Mesodermal cell (in vitro differentiated cells): ENCODE results near the gene DDX52.

Experiments used
- H3K27ac ChIP-seq: 2 replicates; pipeline ENCODE4 v1.7.0; 2013; ENCODE audit warnings: mild to moderate bottlenecking, low read depth, low read length, moderate library complexity; ENCODE audit not compliant: severe bottlenecking
- H3K36me3 ChIP-seq: 2 replicates; pipeline ENCODE4 v1.7.1; 2013; ENCODE audit warnings: mild to moderate bottlenecking, low read length, moderate library complexity; ENCODE audit not compliant: control insufficient read depth, insufficient read depth
- H3K4me1 ChIP-seq: one replicate; pipeline ENCODE4 v1.7.1; 2013; ENCODE audit warnings: mild to moderate bottlenecking, low read length; ENCODE audit not compliant: insufficient read depth, control insufficient read depth, poor library complexity, severe bottlenecking
- H3K4me3 ChIP-seq: 2 replicates; pipeline ENCODE4 v1.7.0; 2013; ENCODE audit warnings: low read length, control low read depth, mild to moderate bottlenecking; ENCODE audit not compliant: insufficient read depth, poor library complexity, severe bottlenecking; ENCODE audit errors: extremely low read depth
- H3K9me3 ChIP-seq: 2 replicates; pipeline ENCODE4 v1.7.1; 2013; ENCODE audit warnings: mild to moderate bottlenecking, low read length, moderate library complexity; ENCODE audit not compliant: control insufficient read depth
- WGBS, 2 experiments: methylation state at CpG; one replicate each; pipeline ENCODE4 v1.1.5; 2013; ENCODE audit warnings: missing lambda C conversion rate in 2 of 2; ENCODE audit not compliant: insufficient coverage in 2 of 2; 5-methylcytosine and 5-hydroxymethylcytosine counted together

DDX52 gene

DNA sequence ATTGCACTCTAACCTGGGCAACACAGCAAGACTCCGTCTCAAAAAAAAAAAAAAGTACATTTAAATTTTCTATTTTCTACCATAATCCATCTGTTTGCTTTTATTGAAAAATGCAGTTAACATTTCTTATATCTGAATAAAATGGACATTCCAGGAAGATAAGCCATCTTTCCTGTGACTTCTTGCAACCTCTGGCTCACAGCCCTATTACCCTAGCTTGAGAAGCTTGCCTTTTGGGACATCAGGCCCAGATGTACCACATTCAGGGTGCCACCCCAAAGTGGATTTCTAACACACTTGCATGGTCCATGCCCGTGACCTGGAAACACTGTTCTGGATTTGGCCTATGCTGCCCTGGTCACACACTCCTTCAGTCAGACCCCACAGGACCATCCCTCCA, 30.1 kb upstream of the DDX52 start:
- 75 to 88% methylated on average over 1 of the region's 2 CpGs for WGBS, 2 experiments
- no peak overlapping the region for H3K27ac ChIP-seq
- H3K4me3 ChIP-seq: no peak overlapping the region
- peaks cover 5% of the 10 kb centered on the region for H3K4me1 ChIP-seq
- no peaks in the 10 kb centered on the region for H3K36me3 ChIP-seq
- H3K9me3 ChIP-seq: peaks cover 2% of the 10 kb centered on the region

DNA sequence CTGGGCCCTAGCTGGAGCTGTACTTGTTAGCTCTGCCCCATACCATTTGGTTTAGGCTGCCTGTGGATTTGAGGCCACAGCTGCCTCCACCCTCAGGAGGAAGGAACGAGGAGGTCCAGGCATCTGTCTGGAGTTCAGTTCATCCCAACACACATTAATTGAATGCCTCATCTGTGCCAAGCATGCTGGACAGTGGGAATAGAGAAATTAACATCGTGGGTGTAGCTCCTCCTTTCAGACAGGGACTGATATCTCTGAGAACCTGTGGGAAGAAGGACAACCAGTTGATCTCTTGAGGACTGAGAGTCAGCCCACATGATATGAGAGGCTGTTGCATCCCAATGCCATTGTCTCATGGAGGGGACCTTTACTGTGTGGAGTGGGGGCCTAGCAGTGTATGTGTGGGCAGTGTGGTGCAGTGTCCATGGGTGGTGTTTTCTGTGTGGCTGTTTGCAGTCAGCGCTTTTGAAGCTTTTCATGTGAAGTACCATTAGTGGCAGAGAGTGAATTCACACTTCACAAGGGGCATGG, 29.4 kb upstream of the DDX52 start:
- no peaks in the 10 kb centered on the region for H3K36me3 ChIP-seq
- no peak overlapping the region for H3K4me3 ChIP-seq
- H3K27ac ChIP-seq: no peak overlapping the region
- 81 to 91% methylated on average over 2 to 3 of the region's 3 CpGs for WGBS, 2 experiments
- no peaks in the 10 kb centered on the region for H3K9me3 ChIP-seq
- peaks cover 5% of the 10 kb centered on the region for H3K4me1 ChIP-seq

DNA sequence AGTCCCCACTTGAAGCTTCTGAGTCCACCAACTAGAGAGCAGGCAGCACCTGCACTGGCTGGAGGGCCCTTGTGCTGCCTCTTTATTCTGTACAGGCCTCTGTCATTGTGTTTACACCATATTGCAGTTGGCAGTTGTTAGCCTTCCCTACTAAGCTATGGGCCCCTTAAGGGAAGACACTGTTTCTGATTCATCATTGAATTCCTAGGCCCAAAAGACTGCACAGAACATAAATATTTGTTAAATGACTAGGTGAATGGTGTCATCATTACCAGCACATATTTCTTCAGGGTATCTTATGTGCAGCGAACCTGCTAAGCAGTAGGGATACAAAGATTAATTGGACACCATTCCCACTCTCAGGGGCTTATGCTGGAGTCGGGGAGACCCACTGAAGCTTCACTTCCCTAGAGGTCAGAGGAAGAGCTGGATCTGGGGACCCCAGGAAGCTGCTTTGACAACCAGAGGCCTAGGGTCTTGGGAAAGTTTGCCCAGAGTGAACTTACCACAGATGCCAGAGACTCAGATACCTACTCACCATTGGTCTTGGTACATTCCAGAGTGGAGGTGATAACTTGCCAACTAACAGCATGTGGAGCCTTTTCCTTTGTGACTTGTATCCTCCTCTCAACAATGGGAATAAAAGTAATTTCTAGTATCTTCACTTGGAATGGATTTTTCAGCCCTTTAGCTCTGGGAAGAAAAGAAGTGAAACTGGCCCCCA, 28.7 kb upstream of the DDX52 start:
- no peaks in the 10 kb centered on the region for H3K36me3 ChIP-seq
- no peaks in the 10 kb centered on the region for H3K9me3 ChIP-seq
- peaks cover 5% of the 10 kb centered on the region for H3K4me1 ChIP-seq
- WGBS, 2 experiments: 100% methylated on average over 1 to 2 of the region's 2 CpGs
- no peak overlapping the region for H3K4me3 ChIP-seq
- no peak overlapping the region for H3K27ac ChIP-seq

DNA sequence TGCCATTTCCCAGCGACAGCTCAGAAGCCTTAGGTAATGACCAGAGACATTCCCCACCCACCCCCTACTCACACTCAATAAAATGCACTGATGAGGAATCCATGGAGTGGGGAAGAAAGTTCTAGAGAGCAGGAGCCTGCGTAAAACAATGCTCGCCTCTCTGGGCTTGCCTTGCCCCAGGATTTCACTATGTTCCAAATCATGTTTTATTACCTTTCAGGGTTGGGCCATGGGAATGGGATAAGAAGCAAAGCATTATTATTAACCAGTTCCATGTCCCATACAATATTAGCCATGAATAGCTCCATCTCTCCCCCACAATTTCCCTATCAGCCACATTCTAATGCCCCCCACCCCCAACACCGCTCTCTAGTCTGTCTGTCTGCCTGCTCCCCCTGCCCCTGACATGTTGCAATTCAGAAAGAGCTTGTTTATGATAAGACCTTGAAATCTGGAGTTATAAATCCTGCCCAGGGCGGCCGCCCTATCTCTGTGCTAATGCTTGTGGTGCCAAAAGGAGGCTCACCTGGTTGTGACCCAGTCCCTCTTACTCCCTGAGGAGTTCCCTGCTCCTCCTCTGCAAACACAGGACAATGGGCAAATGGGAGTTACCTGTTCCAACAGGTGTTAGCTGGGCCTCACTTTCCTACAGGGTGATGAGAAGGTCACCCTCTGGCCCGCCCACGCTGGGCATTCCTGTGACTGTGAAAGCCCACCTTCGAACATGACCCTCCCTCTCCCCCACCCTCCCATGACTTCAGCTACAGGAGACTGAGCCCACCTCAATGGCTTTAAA, 28.0 kb upstream of the DDX52 start:
- H3K27ac ChIP-seq: no peak overlapping the region
- no peaks in the 10 kb centered on the region for H3K36me3 ChIP-seq
- WGBS, 2 experiments: 88 to 98% methylated on average over 5 of the region's 9 CpGs
- peaks cover 5% of the 10 kb centered on the region for H3K4me1 ChIP-seq
- no peak overlapping the region for H3K4me3 ChIP-seq
- H3K9me3 ChIP-seq: no peaks in the 10 kb centered on the region

DNA sequence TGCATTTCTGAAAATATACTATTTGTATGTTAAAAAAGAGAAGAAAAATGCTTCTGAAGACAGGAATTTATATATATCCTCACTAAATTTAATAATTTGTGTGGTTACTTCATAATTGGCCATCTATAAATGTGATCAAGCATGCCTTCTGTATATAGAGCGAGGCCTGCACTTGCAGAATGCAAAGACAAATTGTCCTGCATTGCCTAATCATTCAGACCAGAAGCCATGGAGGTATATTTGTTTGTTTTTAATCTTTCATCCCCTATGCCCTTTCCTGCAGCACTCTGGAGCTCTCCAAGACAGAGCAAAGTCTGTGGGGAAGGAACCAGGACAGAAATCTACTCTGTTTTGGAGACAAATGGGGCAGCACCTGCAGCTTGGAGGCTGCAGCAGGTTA, 23.8 kb upstream of the DDX52 start:
- H3K27ac ChIP-seq: no peak overlapping the region
- no peaks in the 10 kb centered on the region for H3K36me3 ChIP-seq
- H3K4me3 ChIP-seq: no peak overlapping the region
- 100% methylated on average over 1 of the region's 1 CpG; no CpG with 5 or more reads in 1 of the 2 experiments for WGBS, 2 experiments
- no peaks in the 10 kb centered on the region for H3K9me3 ChIP-seq
- H3K4me1 ChIP-seq: peaks cover 4% of the 10 kb centered on the region

DNA sequence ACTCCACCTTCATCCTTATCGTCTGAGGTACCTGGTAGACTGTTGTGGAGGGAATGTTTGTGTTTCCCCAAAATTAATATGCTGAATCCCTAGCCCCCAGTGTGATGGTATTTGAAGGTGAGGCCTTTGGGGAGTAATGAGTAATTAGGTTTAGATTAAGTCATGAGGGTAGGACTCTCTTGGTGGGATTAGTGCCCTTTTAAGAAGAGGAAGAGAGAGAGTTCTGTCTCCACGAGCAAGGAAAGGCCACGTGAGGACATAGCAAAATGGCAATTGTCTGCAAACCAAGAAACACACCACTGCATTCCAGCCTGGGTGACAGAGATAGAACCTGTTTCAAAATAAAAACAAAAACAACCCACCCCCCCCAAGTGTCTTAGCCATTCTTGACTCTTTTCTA, 21.0 kb upstream of the DDX52 start:
- Histone ChIP-seq H3K27ac (no peak overlapping the region), H3K9me3 (no peaks in the 10 kb centered on the region), H3K4me3 (no peak overlapping the region), H3K4me1 (no peaks in the 10 kb centered on the region), H3K36me3 (no peaks in the 10 kb centered on the region)
- no CpG with 5 or more reads among the region's 3 CpGs for WGBS, 2 experiments

DNA sequence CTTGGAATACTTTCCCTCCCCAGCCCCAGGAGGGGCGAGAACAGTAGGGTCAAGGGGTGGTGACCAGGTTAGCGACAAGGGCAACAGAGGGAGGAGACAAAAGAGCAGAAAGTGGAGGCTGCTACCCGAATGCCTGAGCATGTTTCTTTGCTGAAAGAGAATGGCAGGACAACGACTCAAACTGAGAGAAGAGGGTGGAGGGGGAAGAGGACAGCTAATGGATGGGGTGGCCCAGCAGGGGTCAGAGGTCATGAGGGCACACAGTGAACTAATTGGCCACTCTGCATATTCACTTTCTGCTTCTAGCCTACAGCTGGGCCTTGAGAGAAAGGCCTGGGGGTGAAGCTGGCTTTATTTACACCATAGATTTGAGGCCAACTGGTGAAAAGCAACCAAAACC, 19.1 kb upstream of the DDX52 start:
- Histone ChIP-seq H3K4me1 (no peaks in the 10 kb centered on the region), H3K9me3 (no peaks in the 10 kb centered on the region), H3K36me3 (no peaks in the 10 kb centered on the region), H3K4me3 (no peak overlapping the region), H3K27ac (no peak overlapping the region)
- 16 to 33% methylated on average over 2 to 3 of the region's 4 CpGs for WGBS, 2 experiments

DNA sequence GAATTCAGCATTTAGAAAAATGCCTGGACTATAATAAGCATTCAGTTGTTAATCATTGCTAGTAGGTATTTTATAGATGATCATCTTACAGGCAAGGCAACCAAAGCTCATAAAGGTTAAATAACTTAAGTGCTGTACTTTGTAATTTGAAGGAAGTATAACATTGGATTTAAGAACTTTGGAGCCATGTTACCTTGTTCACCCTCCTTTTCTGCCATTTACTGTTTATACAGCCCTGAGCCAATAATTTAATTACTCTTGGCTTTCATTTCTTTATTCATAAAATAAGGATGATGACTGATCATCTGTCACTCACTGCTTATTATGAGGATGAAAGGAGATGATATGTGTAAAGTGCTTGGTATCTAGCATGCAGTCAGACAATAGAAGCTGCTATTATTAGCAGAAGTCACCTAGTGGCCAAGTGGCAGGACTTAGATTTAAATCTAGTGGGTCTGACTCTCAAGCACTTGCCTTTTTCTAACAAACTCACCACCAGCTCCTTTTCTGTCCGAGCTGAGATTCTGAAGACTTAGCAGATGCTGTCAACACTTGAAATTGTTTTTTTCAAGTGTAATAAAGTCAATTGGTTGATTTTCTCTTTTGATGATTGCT, 18.3 kb upstream of the DDX52 start:
- H3K9me3 ChIP-seq: no peaks in the 10 kb centered on the region
- no peaks in the 10 kb centered on the region for H3K36me3 ChIP-seq
- no peaks in the 10 kb centered on the region for H3K4me1 ChIP-seq
- no CpG with 5 or more reads among the region's 1 CpG for WGBS, 2 experiments
- H3K27ac ChIP-seq: no peak overlapping the region
- no peak overlapping the region for H3K4me3 ChIP-seq

DNA sequence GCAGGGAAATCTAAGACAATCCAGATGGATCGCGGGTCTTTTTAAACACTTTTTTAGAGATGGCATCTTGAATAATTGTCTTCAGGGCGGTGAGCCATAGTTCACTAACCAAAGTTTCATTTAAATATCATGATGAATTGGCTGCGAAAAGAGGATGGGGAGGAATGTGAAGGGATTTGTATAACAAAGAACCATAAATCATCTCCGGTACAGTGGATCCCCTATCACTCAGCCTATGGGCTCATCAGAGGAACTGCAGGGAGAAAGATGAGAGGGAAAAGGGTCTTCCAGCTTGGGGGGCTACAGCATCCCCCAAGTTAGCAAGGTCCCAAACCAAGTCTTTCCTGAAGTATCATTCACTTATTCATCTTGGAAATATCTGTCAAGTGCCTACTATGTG, 16.7 kb upstream of the DDX52 start:
- Histone ChIP-seq H3K4me3 (no peak overlapping the region), H3K4me1 (no peaks in the 10 kb centered on the region), H3K36me3 (no peaks in the 10 kb centered on the region), H3K27ac (no peak overlapping the region), H3K9me3 (no peaks in the 10 kb centered on the region)
- 77 to 80% methylated on average over 2 to 4 of the region's 5 CpGs for WGBS, 2 experiments

DNA sequence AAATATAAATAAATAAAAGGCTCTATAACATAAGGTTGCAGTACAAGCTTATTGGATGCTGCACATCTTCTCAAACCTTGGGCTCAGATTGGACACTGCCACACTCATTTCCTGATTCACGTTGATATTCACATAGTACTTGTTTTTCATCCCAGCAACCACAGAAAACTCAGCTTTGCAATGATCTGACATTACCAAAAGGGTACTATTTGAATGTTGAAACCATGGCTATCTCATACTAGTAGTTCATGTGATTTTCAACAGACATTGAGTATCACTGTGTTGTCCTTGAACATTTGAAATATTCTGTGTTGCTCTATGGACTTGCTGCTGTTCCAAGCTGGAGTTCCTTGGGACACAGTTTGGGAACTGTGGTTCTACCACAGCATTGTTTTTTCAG, 14.0 kb upstream of the DDX52 start:
- no peaks in the 10 kb centered on the region for H3K36me3 ChIP-seq
- no peak overlapping the region for H3K4me3 ChIP-seq
- no peaks in the 10 kb centered on the region for H3K4me1 ChIP-seq
- WGBS, 2 experiments: 60 to 83% methylated on average over 1 of the region's 1 CpG
- H3K27ac ChIP-seq: no peak overlapping the region
- H3K9me3 ChIP-seq: no peaks in the 10 kb centered on the region
